GM21367 (cell line): ENCODE results near the gene PCDHGA3.
"Not testable (repeated sequence)": the region's sequence is repeated elsewhere in the genome, so short reads cannot be mapped to it uniquely, and the experiment has no call there.

Source experiments
- ATAC-seq: cut with Tn5 transposase; IDR thresholded peaks from one replicate; pipeline ENCODE4 v1.9.1; 2021; ENCODE audit not compliant: unreplicated experiment

PCDHGA3 gene

DNA sequence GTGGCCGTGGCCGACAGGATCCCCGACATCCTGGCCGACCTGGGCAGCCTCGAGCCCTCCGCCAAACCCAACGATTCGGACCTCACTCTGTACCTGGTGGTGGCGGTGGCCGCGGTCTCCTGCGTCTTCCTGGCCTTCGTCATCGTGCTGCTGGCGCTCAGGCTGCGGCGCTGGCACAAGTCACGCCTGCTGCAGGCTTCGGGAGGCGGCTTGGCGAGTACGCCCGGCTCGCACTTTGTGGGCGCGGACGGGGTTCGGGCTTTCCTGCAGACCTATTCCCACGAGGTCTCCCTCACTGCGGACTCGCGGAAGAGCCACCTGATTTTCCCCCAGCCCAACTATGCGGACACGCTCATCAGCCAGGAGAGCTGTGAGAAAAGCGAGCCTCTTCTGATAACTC, 2.4 kb downstream of the PCDHGA3 start:
- ATAC-seq = not testable (repeated sequence)

DNA sequence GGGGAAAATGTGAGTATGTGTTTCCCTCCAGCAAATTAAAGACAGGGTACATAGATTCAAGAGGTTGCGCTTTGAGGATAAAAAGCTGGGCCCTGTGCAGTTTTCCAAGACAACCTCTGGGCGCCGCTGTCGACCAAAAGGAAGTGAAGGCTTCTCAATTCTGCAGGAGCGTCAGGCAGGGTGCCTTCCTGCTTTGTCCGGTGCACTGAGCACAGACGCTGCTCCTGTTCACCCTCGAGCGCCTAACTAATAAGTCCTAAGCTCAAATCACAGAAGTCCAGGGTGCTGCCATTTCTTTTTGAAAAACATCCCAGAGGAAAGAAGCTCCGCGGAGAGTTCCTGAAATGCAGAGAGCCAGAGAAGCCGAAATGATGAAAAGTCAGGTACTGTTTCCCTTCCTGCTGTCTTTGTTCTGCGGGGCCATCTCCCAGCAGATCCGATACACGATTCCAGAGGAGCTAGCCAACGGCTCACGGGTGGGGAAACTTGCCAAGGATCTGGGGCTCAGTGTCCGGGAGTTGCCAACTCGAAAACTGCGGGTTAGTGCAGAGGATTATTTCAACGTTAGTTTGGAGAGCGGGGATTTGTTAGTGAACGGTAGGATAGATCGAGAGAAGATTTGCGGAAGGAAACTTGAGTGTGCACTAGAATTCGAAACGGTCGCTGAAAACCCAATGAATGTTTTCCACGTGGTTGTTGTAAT, 6.4 kb downstream of the PCDHGA3 start, which contains the start of gene PCDHGB1:
Gene PCDHGB1, plus strand, starts transcription at position 183 of the 703 bp plus-strand sequence. Its CDS starts 162 bp downstream, at position 345.
- ATAC-seq = peak; percentile 83

DNA sequence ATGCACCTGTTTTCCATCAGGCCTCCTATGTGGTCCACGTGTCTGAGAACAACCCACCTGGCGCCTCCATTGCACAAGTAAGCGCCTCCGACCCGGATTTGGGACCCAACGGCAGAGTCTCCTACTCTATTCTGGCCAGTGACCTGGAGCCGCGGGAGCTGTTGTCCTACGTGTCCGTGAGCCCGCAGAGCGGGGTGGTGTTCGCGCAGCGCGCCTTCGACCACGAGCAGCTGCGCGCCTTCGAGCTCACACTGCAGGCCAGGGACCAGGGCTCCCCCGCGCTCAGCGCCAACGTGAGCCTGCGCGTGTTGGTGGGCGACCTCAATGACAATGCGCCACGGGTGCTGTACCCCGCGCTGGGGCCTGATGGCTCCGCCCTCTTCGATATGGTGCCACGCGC, 8.0 kb downstream of the PCDHGA3 start:
- no peak for ATAC-seq

DNA sequence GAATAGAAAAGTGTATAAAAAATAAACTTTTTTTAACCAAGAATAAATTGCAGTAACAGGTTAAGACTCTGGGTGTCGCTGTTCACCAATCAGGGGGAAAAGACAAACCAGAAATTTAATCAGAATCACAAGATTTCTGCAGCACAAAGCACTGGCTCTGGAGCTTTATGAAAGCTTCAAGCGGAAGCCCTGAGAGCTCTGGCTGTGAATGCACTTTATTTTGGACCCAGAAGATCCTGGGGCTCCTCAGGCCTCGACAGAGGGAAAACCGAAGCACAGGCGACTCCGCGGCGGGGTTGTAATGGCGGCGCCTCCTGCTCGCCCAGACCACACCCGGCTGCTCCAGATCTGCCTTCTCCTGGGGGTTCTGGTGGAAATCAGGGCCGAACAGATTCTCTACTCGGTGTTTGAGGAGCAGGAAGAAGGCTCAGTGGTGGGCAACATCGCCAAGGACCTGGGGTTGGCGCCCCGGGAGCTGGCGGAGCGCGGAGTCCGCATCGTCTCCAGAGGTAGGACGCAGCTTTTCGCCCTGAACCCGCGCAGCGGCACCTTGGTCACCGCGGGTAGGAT, 11.4 kb downstream of the PCDHGA3 start, which contains the start of gene PCDHGA4:
Gene PCDHGA4, plus strand, starts transcription at position 122 of the 570 bp plus-strand sequence. Its CDS starts 87 bp downstream, at position 209.
- ATAC-seq = no peak

DNA sequence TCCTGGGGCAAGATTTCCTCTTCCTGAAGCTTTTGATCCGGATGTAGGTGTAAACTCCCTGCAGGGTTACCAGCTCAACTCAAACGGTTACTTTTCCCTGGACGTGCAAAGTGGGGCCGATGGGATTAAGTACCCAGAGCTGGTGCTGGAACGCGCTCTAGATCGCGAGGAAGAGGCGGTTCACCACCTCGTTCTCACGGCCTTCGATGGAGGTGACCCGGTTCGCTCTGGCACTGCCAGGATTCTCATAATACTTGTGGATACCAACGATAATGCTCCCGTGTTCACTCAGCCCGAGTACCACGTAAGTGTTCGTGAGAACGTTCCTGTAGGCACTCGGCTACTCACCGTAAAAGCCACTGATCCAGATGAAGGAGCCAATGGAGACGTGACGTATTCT, 12.0 kb downstream of the PCDHGA3 start:
- no peak for ATAC-seq

DNA sequence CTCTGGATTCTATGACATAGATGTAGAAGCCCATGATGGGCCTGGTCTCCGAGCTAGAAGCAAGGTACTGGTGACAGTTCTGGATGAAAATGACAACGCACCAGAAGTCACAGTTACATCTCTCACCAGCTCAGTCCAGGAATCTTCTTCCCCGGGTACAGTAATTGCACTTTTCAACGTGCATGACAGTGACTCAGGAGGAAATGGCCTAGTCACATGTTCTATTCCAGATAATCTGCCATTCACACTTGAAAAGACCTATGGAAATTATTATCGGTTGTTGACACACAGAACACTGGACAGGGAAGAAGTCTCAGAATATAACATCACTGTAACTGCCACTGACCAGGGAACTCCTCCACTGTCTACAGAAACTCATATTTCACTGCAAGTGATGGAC, 12.5 kb downstream of the PCDHGA3 start:
- no peak for ATAC-seq

DNA sequence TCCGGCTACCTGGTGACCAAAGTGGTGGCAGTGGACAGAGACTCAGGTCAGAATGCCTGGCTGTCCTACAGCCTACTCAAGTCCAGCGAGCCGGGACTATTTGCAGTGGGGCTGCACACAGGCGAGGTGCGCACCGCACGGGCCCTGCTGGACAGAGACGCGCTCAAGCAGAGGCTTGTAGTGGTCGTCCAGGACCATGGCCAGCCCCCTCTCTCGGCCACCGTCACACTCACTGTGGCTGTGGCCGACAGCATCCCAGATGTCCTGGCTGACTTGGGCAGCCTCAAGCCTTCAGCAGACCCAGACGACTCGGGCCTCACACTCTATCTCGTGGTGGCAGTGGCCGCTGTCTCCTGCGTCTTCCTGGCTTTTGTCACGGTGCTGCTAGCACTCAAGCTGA, 13.3 kb downstream of the PCDHGA3 start:
- no peak for ATAC-seq

DNA sequence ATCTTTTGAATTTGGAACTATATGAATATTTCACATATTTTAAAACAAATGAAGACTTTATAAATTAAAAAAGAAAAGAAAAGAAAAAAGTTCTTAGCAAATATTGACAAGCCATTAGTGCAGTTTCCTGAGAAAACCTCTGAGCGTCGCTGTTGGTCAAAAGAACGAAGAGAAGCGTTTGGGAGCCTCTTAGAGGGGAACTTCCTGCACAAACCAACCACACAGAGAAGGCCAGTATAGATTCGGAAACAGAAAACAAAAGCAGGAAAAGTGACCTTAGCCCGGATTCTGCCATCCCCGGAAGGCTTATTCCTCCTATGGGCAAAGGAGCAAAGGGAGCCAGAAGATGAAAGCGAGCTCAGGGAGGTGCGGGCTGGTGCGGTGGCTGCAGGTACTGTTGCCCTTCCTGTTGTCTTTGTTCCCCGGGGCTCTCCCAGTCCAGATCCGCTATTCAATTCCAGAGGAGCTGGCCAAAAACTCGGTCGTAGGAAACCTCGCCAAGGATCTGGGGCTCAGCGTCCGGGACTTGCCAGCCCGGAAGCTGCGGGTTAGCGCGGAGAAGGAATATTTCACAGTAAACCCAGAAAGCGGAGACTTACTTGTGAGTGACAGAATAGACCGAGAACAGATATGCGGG, 16.3 kb downstream of the PCDHGA3 start, which contains the start of gene PCDHGB2:
Gene PCDHGB2, plus strand, starts transcription at position 205 of the 637 bp plus-strand sequence. Its CDS starts 142 bp downstream, at position 347.
- ATAC-seq = no peak

DNA sequence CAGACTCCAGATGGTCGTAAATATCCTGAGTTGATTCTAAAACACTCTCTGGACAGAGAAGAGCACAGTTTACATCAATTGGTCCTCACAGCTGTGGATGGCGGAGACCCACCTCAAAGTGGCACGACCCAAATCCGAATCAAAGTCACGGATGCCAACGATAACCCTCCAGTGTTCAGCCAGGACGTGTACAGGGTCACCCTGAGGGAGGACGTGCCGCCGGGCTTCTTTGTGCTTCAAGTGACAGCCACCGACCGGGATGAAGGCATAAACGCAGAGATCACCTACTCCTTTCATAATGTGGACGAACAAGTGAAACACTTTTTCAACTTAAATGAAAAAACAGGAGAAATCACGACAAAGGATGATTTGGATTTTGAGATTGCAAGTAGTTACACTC, 17.1 kb downstream of the PCDHGA3 start:
- ATAC-seq = no peak

DNA sequence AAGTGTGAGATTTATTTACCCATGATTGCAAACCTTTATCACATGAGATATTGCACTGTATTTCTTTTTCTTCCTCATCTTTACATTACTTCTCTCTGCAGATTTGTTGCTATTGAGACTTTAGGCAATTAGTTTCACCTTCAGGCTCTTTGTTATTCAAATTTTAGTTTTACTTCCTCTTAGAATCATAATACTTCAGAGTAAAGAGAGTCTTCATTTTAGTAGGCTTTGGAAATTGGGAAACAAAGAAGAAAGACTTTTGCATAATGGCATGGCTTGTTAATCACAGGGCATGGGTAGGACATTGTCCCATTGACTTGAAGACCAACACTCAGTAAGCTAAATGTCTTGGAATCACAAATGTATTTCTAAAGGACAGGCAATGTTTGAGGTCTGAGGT, 19.1 kb downstream of the PCDHGA3 start:
- no peak for ATAC-seq

DNA sequence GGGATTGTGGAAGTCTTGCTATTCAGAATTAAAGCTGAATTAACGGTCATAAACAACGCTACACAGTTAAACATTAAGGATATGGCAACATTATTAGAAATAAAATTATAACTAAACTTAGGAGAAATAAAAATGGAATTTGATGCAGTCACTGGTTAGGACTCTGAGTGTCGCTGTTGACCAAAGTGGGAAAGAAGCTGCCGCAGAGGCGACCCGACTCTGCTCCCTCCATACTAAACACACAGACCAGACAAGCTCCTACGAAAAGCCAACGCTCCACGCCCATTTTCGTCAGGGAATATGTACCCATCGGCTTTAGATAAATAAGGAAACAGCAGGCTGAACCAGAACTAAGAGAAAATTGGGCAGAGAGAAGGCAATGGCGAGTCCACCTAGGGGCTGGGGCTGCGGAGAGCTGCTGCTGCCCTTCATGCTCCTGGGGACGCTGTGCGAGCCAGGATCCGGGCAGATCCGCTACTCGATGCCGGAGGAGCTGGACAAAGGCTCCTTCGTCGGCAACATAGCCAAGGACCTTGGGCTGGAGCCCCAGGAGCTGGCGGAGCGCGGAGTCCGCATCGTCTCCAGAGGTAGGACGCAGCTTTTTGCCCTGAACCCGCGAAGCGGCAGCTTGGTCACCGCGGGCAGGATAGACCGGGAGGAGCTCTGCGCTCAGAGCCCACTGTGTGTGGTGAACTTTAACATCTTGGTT, 20.5 kb downstream of the PCDHGA3 start, which contains the start of gene PCDHGA5:
Gene PCDHGA5, plus strand, starts transcription at position 211 of the 709 bp plus-strand sequence. Its CDS starts 169 bp downstream, at position 380.
- no peak for ATAC-seq

DNA sequence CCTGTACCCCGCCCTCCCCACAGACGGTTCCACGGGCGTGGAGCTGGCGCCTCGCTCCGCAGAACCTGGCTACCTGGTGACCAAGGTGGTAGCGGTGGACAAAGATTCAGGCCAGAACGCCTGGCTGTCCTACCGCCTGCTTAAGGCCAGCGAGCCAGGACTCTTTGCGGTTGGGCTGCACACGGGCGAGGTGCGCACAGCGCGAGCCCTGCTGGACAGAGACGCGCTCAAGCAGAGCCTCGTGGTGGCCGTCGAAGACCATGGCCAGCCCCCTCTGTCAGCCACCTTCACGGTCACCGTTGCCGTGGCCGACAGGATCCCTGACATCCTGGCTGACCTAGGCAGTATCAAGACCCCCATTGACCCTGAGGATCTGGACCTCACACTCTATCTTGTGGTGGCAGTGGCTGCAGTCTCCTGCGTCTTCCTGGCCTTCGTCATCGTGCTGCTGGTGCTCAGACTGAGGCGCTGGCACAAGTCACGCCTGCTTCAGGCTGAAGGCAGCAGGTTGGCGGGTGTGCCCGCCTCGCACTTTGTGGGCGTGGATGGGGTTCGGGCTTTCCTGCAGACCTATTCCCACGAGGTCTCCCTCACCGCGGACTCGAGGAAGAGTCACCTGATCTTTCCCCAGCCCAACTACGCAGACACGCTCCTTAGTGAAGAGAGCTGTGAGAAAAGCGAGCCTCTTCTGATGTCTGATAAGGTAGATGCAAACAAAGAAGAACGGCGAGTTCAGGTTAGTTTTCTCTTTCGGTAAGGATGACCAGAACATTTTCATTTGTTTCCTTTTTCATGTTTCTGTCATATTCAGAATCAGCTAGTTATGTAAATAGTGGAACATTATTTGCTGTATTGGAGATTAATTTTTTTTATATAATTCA, 22.6 kb downstream of the PCDHGA3 start:
- no peak for ATAC-seq

DNA sequence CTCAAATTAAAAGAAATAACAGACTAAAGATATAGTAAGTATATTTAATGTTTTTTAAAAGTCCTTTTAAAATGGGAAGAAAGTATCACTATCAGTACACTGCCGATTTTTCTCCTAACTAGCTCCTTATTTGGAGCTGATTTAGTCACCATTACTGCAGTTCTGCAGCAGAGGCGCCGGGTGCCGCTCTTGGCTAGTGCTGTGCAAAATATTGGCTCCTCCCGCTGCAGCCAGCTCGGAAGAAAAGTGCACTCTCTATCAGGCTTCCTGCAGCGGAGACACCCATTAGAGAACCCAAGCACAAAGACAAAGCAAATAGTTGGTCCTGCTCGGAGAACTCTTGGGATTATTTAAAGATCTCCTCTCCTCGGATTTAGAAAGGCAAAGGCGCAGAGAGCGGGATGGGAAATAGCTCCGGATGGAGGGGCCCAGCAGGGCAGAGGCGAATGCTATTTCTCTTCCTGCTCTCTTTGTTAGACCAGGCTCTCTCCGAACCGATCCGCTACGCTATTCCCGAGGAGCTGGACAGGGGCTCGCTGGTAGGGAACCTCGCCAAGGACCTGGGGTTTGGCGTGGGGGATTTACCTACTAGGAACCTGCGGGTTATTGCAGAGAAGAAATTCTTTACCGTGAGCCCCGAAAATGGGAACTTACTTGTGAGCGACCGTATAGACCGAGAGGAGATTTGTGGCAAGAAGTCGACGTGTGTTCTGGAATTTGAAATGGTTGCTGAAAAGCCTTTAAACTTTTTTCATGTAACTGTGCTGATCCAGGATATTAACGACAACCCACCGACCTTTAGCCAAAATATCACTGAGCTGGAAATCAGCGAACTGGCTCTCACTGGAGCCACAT, 26.6 kb downstream of the PCDHGA3 start, which contains the start of gene PCDHGB3:
Gene PCDHGB3, plus strand, starts transcription at position 249 of the 855 bp plus-strand sequence. Its CDS starts 153 bp downstream, at position 402.
- peak; percentile 91 for ATAC-seq

DNA sequence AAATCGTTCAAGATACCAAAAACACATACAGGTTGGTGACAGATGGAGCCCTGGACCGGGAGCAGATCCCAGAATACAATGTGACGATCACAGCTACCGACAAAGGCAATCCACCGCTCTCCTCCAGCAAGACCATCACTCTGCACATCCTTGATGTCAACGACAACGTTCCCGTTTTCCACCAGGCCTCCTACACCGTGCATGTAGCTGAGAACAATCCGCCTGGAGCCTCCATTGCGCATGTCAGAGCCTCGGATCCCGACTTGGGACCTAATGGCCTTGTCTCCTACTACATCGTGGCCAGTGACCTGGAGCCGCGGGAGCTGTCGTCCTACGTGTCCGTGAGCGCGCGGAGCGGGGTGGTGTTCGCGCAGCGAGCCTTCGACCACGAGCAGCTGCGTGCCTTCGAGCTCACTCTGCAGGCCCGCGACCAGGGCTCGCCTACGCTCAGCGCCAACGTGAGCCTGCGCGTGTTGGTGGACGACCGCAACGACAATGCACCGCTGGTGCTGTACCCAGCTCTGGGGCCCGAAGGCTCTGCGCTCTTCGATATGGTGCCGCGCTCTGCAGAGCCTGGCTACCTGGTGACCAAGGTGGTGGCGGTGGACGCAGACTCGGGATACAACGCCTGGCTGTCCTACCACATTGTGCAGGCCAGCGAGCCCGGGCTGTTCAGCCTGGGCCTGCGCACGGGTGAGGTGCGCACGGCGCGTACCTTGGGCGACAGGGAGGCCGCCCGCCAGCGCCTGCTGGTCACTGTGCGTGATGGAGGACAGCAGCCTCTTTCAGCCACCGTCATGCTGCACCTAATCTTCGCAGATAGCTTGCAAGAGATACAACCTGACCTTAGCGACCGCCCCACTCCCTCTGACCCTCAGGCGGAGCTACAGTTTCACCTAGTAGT, 28.2 kb downstream of the PCDHGA3 start:
- ATAC-seq = no peak

DNA sequence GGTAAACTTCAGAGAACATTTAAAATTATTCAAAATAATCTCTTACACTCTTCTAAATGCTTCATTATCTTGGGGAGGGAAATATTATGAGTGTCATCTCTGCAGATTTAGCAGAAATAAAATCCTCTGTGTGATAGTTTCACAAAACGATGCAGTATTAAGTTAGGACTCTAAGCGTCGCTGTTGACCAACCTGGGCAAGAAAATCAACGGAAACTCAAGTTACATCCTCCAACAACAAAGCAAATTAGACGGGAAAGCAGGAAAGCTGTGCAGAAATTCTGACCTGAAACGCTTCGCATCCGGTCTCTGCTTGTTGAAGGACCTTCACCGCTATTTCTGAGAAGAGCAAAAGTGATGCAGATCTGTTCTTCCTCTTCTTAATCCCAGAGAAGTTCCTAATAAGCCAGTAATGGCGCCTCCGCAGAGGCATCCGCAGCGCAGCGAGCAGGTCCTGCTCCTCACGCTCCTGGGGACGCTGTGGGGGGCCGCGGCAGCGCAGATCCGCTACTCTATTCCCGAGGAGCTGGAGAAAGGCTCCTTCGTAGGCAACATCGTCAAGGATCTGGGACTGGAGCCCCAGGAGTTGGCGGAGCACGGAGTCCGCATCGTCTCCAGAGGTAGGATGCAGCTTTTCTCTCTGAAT, 30.2 kb downstream of the PCDHGA3 start, which contains the start of gene PCDHGA6:
Gene PCDHGA6, plus strand, starts transcription at position 219 of the 645 bp plus-strand sequence. Its CDS starts 193 bp downstream, at position 412.
- ATAC-seq = no peak

DNA sequence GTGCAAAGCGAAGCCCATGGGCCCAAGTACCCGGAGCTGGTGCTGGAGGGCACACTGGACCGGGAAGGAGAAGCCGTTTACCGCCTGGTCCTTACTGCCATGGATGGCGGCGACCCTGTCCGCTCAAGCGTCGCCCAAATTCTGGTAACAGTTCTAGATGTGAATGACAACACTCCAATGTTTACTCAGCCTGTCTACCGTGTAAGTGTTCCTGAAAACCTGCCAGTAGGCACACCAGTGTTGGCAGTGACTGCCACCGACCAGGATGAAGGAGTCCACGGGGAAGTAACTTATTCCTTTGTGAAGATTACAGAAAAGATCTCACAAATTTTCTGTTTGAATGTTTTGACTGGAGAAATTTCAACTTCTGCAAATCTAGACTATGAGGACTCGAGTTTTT, 31.0 kb downstream of the PCDHGA3 start:
- no peak for ATAC-seq

DNA sequence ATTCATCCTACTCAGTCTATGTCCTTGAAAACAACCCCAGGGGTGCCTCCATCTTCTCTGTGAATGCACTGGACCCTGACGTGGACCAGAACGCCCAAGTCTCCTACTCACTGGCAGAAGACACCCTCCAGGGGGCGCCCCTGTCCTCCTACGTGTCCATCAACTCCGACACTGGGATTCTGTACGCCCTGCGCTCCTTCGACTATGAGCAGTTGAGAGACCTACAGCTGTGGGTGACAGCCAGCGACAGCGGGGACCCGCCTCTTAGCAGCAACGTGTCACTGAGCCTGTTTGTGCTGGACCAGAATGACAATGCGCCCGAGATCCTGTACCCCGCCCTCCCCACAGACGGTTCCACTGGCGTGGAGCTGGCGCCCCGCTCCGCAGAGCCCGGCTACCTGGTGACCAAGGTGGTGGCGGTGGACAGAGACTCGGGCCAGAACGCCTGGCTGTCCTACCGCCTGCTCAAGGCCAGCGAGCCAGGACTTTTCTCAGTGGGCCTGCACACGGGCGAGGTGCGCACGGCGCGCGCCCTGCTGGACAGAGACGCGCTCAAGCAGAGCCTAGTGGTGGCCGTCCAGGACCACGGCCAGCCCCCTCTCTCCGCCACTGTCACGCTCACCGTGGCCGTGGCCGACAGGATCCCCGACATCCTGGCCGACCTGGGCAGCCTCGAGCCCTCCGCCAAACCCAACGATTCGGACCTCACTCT, 32.0 kb downstream of the PCDHGA3 start:
- not testable (repeated sequence) for ATAC-seq
